HEK293 (cell line): ENCODE results near the gene CCER1.

Source experiments
- CTCF ChIA-PET: fragments of 350-600 bp; formaldehyde crosslinking; extraction: SDS; loops from one replicate; lab custom pipeline; 2021; ENCODE audit warnings: antibody characterized with exemption; lab: Yijun Ruan, JAX
- POLR2A ChIA-PET: fragments of 300-600 bp; formaldehyde crosslinking; extraction: SDS; loops from one replicate; lab custom pipeline; 2020; ENCODE audit warnings: antibody characterized with exemption, inconsistent platforms; lab: Yijun Ruan, JAX
- H3K27ac ChIP-seq: fragments of 200-500 bp; sonication (Bioruptor generic); 2 replicates; pipeline ENCODE4 v1.5.1; 2014; ENCODE audit warnings: low read depth, low read length, control low read depth, inconsistent platforms; ENCODE audit errors: extremely low read depth
- H3K36me3 ChIP-seq, 2 experiments: fragments of 200-500 bp in 1 of 2; sonication (Bioruptor generic) in 1 of 2; 1 replicate in 1 of 2; 2 replicates in 1 of 2; pipeline ENCODE4 v1.5.1; 2014 to 2017; ENCODE audit warnings: inconsistent platforms in 2 of 2, low read length in 2 of 2; ENCODE audit not compliant: control insufficient read depth in 2 of 2, insufficient read depth in 1 of 2
- H3K4me1 ChIP-seq: fragments of 200-500 bp; sonication (Bioruptor generic); 2 replicates; pipeline ENCODE4 v1.5.1; 2014; ENCODE audit warnings: mild to moderate bottlenecking, low read length, inconsistent platforms; ENCODE audit not compliant: control insufficient read depth, insufficient read depth
- H3K4me3 ChIP-seq: 2 replicates; pipeline ENCODE4 v1.5.1; 2011; ENCODE audit warnings: low read depth, mild to moderate bottlenecking, control low read depth, low read length, moderate library complexity
- H3K9me3 ChIP-seq: fragments of 200-500 bp; sonication (Bioruptor generic); 2 replicates; pipeline ENCODE4 v1.5.1; 2014; ENCODE audit warnings: low read depth, low read length, inconsistent platforms; ENCODE audit not compliant: control insufficient read depth, insufficient read depth
- CTCF ChIP-seq: fragments of 450-650 bp; formaldehyde crosslinking; IDR thresholded peaks from 2 replicates; pipeline ENCODE4 v1.5.1; 2016; ENCODE audit warnings: missing biosample characterization, missing genetic modification characterization
- IKZF3 ChIP-seq: fragments of 450-650 bp; IDR thresholded peaks from 2 replicates; pipeline ENCODE4 v1.5.0; 2018; ENCODE audit warnings: missing biosample characterization, mild to moderate bottlenecking, missing genetic modification characterization, moderate library complexity
- OSR2 ChIP-seq: fragments of 450-650 bp; formaldehyde crosslinking; IDR thresholded peaks from 2 replicates; pipeline ENCODE4 v1.5.1; 2016; ENCODE audit warnings: missing biosample characterization, missing genetic modification characterization
- ZBTB1 ChIP-seq: fragments of 450-650 bp; formaldehyde crosslinking; IDR thresholded peaks from 2 replicates; pipeline ENCODE4 v1.5.1; 2016; ENCODE audit warnings: missing biosample characterization, missing genetic modification characterization
- ZBTB11 ChIP-seq: fragments of 450-650 bp; formaldehyde crosslinking; conservative IDR thresholded peaks from 2 replicates; pipeline ENCODE4 v1.5.1; 2016; ENCODE audit warnings: low read depth, missing biosample characterization, missing genetic modification characterization
- ZNF10 ChIP-seq: fragments of 450-650 bp; formaldehyde crosslinking; IDR thresholded peaks from 2 replicates; pipeline ENCODE4 v1.5.1; 2017; ENCODE audit warnings: missing biosample characterization, missing genetic modification characterization
- ZNF114 ChIP-seq: fragments of 450-650 bp; formaldehyde crosslinking; IDR thresholded peaks from 2 replicates; pipeline ENCODE4 v1.5.0; 2017; ENCODE audit warnings: missing biosample characterization, missing genetic modification characterization
- ZNF175 ChIP-seq: fragments of 450-650 bp; formaldehyde crosslinking; IDR thresholded peaks from 2 replicates; pipeline ENCODE4 v1.5.1; 2016; ENCODE audit warnings: missing biosample characterization, missing genetic modification characterization
- ZNF266 ChIP-seq: fragments of 450-650 bp; formaldehyde crosslinking; IDR thresholded peaks from 2 replicates; pipeline ENCODE4 v1.5.1; 2016; ENCODE audit warnings: missing biosample characterization, missing genetic modification characterization, low read depth
- ZNF341 ChIP-seq: fragments of 450-650 bp; formaldehyde crosslinking; IDR thresholded peaks from 2 replicates; pipeline ENCODE4; 2016; ENCODE audit warnings: low read depth, missing biosample characterization, missing genetic modification characterization
- ZNF354C ChIP-seq: fragments of 450-650 bp; formaldehyde crosslinking; IDR thresholded peaks from 2 replicates; pipeline ENCODE4 v1.5.1; 2016; ENCODE audit warnings: missing biosample characterization, missing genetic modification characterization, low read depth, borderline replicate concordance
- ZNF521 ChIP-seq: fragments of 450-650 bp; formaldehyde crosslinking; IDR thresholded peaks from 2 replicates; pipeline ENCODE4 v1.5.1; 2017; ENCODE audit warnings: missing biosample characterization, mild to moderate bottlenecking, missing genetic modification characterization
- ZNF544 ChIP-seq: fragments of 450-650 bp; formaldehyde crosslinking; IDR thresholded peaks from 2 replicates; pipeline ENCODE4 v1.5.0; 2017; ENCODE audit warnings: missing biosample characterization, missing genetic modification characterization
- ZNF549 ChIP-seq: fragments of 450-650 bp; IDR thresholded peaks from 2 replicates; pipeline ENCODE4 v1.5.1; 2018; ENCODE audit warnings: missing biosample characterization, missing genetic modification characterization, mild to moderate bottlenecking, inconsistent platforms, moderate library complexity
- ZNF624 ChIP-seq: fragments of 450-650 bp; formaldehyde crosslinking; IDR thresholded peaks from 2 replicates; pipeline ENCODE4 v1.5.1; 2017; ENCODE audit warnings: missing biosample characterization, missing genetic modification characterization
- ZNF701 ChIP-seq: fragments of 450-650 bp; formaldehyde crosslinking; IDR thresholded peaks from 2 replicates; pipeline ENCODE4 v1.5.1; 2016; ENCODE audit warnings: missing biosample characterization, missing genetic modification characterization
- ZNF768 ChIP-seq: fragments of 450-650 bp; formaldehyde crosslinking; IDR thresholded peaks from 2 replicates; pipeline ENCODE4 v1.5.1; 2018; ENCODE audit warnings: missing biosample characterization, mild to moderate bottlenecking, missing genetic modification characterization
- ZSCAN30 ChIP-seq: fragments of 450-650 bp; IDR thresholded peaks from 2 replicates; pipeline ENCODE4 v1.5.1; 2018; ENCODE audit warnings: missing biosample characterization, mild to moderate bottlenecking, missing genetic modification characterization, moderate library complexity
- ZXDB ChIP-seq: fragments of 450-650 bp; formaldehyde crosslinking; IDR thresholded peaks from 2 replicates; pipeline ENCODE4 v1.5.1; 2016; ENCODE audit warnings: missing biosample characterization, missing genetic modification characterization
- TF ChIP-seq, protein P1 (sequence below): fragments of 450-650 bp; formaldehyde crosslinking; IDR thresholded peaks from 2 replicates; pipeline ENCODE4 v1.5.1; 2016; ENCODE audit warnings: missing biosample characterization, missing genetic modification characterization
- TF ChIP-seq, protein P2 (sequence below): fragments of 450-650 bp; formaldehyde crosslinking; IDR thresholded peaks from 2 replicates; pipeline ENCODE4 v1.5.1; 2016; ENCODE audit warnings: missing biosample characterization, missing genetic modification characterization
- TF ChIP-seq, protein P3 (sequence below): fragments of 450-650 bp; formaldehyde crosslinking; IDR thresholded peaks from 2 replicates; pipeline ENCODE4 v1.5.1; 2016; ENCODE audit warnings: missing biosample characterization, missing genetic modification characterization, borderline replicate concordance

The CCER1 gene

DNA sequence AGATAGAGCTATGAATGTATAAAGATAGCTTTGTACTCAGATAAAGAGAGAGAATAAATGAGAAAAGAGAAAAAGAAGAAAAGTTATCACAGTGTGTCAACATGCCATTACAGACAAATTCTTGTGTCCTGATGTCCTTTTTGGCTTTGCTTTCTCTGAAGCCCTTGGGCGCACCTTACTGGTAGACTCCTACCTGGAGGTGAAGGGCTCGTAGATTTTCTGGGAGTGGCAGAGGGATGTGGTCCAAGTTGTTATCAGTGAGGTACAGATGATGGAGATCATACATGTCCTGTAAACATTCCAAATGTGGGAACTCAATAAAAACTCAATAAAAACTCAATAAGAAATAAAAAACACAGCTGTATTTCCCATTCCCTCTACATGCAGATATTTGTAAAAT is 14.9 kb upstream of the CCER1 start:
- no peak overlapping the region for H3K4me3 ChIP-seq
- H3K4me1 ChIP-seq = no peaks in the 10 kb centered on the region
- TF ChIP-seq ZNF544 (tag by site-specific recombination) (no peak), ZBTB11 (tag by site-specific recombination) (no peak), ZNF266 (tag by site-specific recombination) (no peak), ZNF114 (no peak), OSR2 (no peak), ZNF549 (tag by site-specific recombination) (no peak), ZNF624 (no peak), ZSCAN30 (no peak), ZNF354C (no peak), IKZF3 (tag by site-specific recombination) (no peak), ZNF768 (no peak)
- TF ChIP-seq, protein P1, sequence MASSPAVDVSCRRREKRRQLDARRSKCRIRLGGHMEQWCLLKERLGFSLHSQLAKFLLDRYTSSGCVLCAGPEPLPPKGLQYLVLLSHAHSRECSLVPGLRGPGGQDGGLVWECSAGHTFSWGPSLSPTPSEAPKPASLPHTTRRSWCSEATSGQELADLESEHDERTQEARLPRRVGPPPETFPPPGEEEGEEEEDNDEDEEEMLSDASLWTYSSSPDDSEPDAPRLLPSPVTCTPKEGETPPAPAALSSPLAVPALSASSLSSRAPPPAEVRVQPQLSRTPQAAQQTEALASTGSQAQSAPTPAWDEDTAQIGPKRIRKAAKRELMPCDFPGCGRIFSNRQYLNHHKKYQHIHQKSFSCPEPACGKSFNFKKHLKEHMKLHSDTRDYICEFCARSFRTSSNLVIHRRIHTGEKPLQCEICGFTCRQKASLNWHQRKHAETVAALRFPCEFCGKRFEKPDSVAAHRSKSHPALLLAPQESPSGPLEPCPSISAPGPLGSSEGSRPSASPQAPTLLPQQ (tag by site-specific recombination) = no peak
- no peaks in the 10 kb centered on the region for H3K9me3 ChIP-seq
- POLR2A ChIA-PET = no interaction called here
- CTCF ChIA-PET = interaction anchor here (0.7 to 1.4 kb wide), 5 partner anchors 11 to 385 kb away, joined by 3 to 5 read pairs (median 3); no protein-coding TSS in a partner anchor
- H3K36me3 ChIP-seq = no peaks in the 10 kb centered on the region
- no peak overlapping the region for H3K27ac ChIP-seq

DNA sequence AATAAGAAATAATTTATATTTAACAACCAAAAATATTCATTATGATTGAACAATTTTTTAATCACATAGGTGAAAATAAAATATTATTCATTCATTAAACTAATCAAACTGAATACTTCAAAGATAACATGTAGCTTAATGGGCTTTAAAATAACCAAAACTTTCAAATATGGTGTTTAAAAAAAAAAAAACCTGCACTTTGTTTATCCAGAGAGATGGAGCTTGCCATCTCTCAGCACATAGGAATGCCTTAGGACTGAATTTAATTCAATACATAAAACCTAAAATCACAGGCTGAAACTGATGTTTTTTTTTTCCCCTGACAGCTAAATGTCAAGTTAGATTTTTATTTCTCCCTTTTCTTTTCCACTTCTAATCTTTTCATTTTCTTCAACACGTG is 14.4 kb upstream of the CCER1 start:
- Histone ChIP-seq H3K4me1 (no peaks in the 10 kb centered on the region), H3K9me3 (no peaks in the 10 kb centered on the region), H3K36me3 (no peaks in the 10 kb centered on the region), H3K27ac (no peak overlapping the region), H3K4me3 (no peak overlapping the region)
- ChIA-PET POLR2A (interaction anchor here (0.6 kb wide), 1 partner anchor 142 kb away, joined by 3 read pairs; the partner anchor contains the start of gene LUM), CTCF (interaction anchor here (0.7 to 1.4 kb wide), 5 partner anchors 9 to 386 kb away, joined by 3 to 5 read pairs (median 3); no protein-coding TSS in a partner anchor)
- TF ChIP-seq ZNF521 (tag by site-specific recombination) (no peak), ZNF701 (tag by site-specific recombination) (no peak), CTCF (tag by site-specific recombination) (no peak), ZNF114 (no peak), ZNF10 (tag by site-specific recombination) (no peak), ZXDB (no peak), ZNF341 (tag by site-specific recombination) (no peak), ZNF175 (tag by site-specific recombination) (no peak), ZBTB1 (no peak), ZSCAN30 (no peak)
- TF ChIP-seq, protein P2, sequence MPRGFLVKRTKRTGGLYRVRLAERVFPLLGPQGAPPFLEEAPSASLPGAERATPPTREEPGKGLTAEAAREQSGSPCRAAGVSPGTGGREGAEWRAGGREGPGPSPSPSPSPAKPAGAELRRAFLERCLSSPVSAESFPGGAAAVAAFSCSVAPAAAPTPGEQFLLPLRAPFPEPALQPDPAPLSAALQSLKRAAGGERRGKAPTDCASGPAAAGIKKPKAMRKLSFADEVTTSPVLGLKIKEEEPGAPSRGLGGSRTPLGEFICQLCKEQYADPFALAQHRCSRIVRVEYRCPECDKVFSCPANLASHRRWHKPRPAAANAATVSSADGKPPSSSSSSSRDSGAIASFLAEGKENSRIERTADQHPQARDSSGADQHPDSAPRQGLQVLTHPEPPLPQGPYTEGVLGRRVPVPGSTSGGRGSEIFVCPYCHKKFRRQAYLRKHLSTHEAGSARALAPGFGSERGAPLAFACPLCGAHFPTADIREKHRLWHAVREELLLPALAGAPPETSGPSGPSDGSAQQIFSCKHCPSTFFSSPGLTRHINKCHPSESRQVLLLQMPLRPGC (tag by site-specific recombination) = no peak
- TF ChIP-seq, protein P3, sequence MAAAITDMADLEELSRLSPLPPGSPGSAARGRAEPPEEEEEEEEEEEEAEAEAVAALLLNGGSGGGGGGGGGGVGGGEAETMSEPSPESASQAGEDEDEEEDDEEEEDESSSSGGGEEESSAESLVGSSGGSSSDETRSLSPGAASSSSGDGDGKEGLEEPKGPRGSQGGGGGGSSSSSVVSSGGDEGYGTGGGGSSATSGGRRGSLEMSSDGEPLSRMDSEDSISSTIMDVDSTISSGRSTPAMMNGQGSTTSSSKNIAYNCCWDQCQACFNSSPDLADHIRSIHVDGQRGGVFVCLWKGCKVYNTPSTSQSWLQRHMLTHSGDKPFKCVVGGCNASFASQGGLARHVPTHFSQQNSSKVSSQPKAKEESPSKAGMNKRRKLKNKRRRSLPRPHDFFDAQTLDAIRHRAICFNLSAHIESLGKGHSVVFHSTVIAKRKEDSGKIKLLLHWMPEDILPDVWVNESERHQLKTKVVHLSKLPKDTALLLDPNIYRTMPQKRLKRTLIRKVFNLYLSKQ = no peak
